ENCODE data around the gene DPAGT1.
A peak's percentile ranks its signal among the peaks of the same experiment; 100 is the strongest.
"Not testable (repeated sequence)": the region's sequence is repeated elsewhere in the genome, so short reads cannot be mapped to it uniquely, and the experiment has no call there.

DPAGT1 gene

DNA sequence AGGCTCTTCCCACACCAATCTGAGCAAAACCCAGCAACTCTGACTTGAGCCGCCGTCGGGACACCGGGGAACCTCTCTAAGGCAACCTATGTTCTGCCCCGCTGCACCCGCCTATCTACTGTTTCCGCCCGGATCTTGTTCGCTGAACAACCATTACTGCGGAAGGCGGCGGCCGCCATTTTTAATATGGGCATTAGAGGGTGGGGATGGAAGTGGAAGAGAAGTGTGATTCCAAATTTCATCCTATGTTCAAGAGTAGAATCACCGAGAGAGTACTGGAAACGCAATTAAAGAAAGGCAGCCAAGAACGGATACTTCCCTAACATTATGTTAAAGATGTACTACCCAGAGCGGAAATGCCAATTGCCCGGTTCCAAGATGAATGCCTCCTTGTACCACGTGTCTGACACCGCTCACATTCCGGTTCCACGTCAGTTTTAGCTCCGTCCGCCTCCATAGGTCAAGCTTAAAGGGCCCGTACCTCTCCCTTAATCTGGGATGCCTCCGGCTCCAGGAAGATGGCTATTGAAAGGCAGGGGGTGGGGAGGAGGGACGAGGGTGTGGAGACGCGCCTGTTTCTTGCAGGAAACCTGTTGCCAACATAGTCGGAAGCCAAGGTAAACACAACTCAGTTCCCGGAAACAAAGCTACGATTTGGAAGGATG, at the start of gene DPAGT1:
Gene DPAGT1 (minus strand): TSS at position 95 of the 665 bp plus-strand sequence. CDS start 198 bp downstream, outside the sequence.
- DNase-seq (ENCODE audit: low spot score), result peak; percentile 75

- no peak for DNase-seq (ENCODE audit: low spot score)
Measured at GRCh38 chr11:119149786-119150275, 48.2 kb upstream of the DPAGT1 start.

GRCh38 chr11:119149018-119149785, 47.5 kb upstream of the DPAGT1 start, which contains the start of gene ABCG4:
Gene ABCG4 (plus strand): TSS chr11:119149052. CDS start chr11:119149966, 914 bp downstream.
- peak; percentile 81 for DNase-seq (ENCODE audit: low spot score)

DNA sequence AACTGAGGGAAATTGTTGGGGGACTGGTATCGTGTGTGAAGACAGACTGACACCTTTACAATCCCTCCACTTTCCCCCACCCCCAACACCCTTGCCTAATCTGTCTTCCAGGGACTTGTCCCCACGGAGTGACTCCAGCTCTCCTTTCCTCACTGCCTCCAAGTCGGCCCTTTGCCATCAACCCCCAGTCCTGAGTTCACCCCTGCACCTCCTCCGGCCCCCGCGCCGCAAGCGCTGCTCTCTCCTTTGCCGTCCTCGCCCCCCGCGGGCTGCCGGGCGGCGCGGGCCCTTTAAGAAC, 47.0 kb upstream of the DPAGT1 start:
- no peak for DNase-seq (ENCODE audit: low spot score)

GRCh38 chr11:119147604-119148333, 46.1 kb upstream of the DPAGT1 start:
- peak; percentile 69 for DNase-seq (ENCODE audit: low spot score)

GRCh38 chr11:119145551-119145950, 43.9 kb upstream of the DPAGT1 start:
- no peak for DNase-seq (ENCODE audit: low spot score)

DNA sequence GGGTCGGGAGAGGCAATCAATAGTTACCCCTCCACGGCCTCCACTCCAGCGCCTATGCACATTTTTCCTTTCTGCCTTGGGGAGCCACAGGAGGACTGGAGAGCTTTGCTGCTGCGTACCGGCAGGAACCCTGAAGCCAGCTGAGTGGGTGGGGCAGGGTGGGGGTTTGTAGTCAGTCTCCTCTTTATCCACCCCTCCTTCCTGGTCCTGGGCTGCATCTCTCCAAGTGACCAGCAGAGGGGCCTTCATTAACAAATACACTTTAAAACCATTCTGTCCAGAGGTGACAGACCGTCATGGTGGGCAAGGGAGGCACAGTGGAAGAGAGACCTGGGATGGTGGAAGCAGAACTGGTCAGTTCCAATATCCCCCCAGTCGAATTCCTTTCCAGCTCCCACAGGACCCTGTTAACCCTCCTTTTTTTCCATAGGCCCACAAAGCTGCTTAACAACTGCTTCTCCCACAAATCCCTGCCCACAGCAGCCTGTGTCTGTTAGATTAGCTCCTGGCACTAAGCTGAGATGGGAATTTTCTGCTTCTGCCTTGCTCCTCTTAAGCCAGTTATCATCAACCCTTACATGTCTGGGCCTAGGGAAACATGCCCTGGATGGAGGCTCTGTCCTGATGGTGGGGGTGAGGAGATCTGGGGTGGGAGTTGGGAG, 43.3 kb upstream of the DPAGT1 start:
- DNase-seq (ENCODE audit: low spot score), result peak; percentile 88

DNA sequence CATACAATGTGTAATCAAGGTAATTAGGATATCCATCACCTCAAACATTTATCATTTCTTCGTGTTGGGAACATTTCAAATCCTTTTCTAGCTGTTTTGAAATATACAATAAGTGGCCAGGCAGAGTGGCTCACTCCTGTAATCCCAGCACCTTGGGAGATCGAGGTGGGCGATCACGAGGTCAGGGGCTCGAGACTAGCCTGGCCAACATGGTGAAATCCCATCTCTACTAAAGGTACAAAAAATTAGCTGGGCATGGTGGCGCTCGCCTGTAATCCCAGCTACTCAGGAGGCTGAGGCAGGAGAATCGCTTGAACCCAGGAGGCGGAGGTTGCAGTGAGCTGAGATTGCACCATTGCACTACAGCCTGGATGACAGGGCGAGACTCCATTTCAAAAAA, 37.6 kb upstream of the DPAGT1 start:
- not testable (repeated sequence) for DNase-seq (ENCODE audit: low spot score)

- peak; percentile 65 for DNase-seq (ENCODE audit: low spot score)
Measured at GRCh38 chr11:119134389-119134978, 32.8 kb upstream of the DPAGT1 start.

- no peak for DNase-seq (ENCODE audit: low spot score)
Measured at GRCh38 chr11:119130662-119131061, 29.0 kb upstream of the DPAGT1 start.

GRCh38 chr11:119126675-119127268, 25.1 kb upstream of the DPAGT1 start:
- no peak for DNase-seq (ENCODE audit: low spot score)

DNA sequence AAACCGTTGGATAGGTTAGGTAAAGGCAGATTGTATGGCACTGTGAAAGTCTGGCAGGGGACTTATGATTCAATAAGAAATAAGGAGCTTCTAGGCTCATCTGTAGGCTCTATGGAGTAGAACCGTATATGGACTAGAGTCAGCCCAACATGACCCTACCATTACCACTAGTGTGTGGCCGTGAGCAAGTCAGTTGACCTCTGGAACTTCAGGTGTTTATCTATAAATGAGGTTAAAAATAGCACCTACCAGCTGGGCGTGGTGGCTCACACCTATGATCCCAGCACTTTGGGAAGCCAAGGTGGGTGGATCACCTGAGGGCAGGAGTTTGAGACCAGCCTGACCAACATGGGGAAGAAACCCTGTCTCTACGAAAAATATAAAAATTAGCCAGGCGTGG, 24.2 kb upstream of the DPAGT1 start:
- no peak for DNase-seq (ENCODE audit: low spot score)

DNA sequence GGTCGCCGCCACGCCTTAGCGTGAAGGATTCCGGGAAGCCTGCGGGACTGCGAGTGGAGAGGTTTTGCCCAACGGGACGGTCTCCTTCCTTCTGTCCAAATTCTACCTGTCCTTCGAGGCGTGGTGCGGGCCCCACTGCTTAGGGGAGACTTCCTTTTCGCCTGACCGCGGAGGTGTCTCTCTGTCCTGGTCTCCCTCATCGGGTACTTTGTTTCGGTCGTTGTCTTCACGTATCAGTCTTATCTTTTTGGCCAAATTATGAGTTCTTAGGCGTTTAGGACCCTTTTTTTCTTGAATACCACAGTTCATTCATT, 20.1 kb upstream of the DPAGT1 start:
- no peak for DNase-seq (ENCODE audit: low spot score)

DNA sequence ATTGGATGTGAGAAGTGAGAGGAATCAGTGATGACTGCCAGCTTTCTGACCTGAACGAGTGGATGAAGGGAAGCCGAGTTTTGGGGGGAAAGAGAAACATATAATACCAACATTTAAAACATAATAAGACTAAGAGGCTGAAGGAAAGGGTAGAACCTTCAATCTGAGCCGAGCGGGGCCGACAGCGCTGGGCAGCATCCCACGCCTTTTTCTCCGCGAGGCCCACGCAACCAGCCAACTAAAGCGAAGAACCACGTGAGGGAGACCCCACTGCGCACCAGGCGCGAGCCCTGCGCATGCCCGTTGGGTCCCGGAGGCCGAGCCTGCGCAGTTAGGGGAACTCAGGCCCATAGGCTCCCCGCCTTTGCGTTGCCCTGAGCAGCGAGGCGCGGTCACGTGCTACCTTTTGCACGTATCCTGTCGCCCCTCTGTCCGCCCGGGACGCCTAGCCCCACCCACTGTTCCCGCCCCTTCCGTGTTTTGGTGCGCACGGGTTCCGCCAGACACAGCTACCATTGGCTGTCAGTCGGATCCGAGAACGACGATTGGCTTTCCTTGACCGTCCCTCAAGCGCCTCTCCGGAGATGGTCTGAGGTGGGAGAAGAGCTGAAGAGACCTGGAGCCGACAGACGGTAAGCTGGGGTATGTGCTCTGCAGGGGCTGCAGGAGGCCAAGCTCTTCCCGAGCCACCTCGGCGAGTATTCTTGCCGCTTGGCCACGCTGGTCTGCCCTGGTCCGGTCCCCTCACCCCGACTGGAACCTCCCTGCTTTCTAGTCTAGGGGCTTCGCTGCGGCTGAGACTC, 19.6 kb upstream of the DPAGT1 start, which contains the start of gene HINFP:
Gene HINFP (plus strand): TSS at position 573 of the 803 bp plus-strand sequence. CDS start 5,365 bp downstream, outside the sequence.
- peak; percentile 97 for DNase-seq (ENCODE audit: low spot score)

DNA sequence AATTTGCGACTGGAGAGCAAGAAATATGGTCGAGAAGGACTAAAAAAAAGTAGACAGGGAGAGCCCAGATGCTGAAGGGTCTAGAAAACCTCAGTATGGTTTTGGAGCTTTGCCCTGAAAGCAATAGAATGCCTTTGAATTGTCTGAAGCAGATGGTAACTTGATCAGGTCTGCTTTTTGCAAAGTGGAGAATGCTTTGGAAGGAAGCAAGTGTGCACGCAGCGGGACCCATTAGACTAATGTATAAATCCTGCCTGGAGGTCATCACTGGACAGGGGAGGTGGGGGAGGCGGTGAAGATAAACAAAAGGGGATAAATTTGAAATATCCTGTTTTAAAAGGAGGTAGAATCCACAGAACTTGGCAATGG, 19.0 kb upstream of the DPAGT1 start:
- DNase-seq (ENCODE audit: low spot score), result no peak

- no peak for DNase-seq (ENCODE audit: low spot score)
Measured at GRCh38 chr11:119118946-119119345, 17.3 kb upstream of the DPAGT1 start.

GRCh38 chr11:119118227-119118626, 16.6 kb upstream of the DPAGT1 start:
- no peak for DNase-seq (ENCODE audit: low spot score)

DNA sequence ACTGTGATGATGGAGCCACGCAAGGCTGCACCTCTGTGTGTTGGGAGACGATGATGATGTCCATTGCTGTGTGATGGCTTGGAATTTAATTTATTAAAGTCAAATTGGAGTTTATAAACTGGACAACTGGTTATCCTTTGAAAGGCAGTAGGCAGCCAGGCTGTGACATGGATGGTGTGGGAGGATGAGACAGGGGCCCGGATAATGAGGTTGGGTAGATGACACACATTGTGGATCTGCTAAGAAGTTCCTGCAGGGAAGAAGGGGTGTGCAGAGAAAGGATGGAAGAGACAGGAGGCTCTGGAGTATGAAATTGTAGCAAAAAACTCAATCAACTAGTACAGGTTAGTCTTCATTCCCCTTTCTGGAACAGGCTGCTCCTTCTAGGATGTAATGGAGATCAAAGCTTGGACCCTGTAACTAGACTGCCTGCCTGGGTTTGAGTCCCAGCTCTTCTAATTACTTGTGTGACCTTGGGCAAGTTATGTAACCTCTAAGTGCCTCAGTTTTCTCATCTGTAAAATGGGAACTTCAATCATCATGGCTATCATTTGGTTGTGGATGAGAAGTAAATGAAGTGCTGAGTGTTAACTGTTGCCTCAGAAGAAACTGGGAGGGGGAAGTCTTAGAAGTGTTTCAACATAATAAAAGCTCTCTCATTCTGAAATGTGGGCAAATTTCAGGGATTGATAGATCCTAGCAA, 15.5 kb upstream of the DPAGT1 start:
- no peak for DNase-seq (ENCODE audit: low spot score)

GRCh38 chr11:119116601-119117000, 14.9 kb upstream of the DPAGT1 start:
- no peak for DNase-seq (ENCODE audit: low spot score)

DNA sequence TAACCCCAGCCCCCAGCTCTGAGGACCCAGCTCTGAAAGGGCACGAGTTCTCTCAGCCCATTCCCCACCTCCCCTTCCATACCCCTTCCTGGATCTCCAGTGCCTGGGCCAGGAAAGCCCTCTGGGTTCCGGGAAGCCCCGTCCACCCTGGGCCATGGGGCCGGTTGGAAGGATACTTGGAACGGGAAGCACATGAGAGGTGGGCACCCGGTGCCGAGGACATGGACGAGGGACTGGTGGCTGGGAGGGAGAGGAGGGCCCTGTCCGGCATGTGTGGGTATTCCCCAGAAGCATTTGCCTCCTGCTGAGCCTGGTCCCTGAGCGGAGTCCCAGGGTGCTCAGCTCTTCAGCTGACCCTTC, 14.6 kb upstream of the DPAGT1 start:
- no peak for DNase-seq (ENCODE audit: low spot score)
